ENCODE data around the gene ANKS1B. TPM values are rescaled to one million over a fixed set of nuclear protein-coding genes. Genes with fewer than 3 reads are reported as not detected.

Gene ANKS1B
- total and polyA plus RNA-seq, 3 experiments from 2014 or later = 0.39 to 0.60 TPM; not detected in 1

GRCh38 chr12:98709022-98709421, 1275.7 kb downstream of the ANKS1B start:
- H3K4me3 Mint-ChIP-seq = no peak overlapping the region
- ChIA-PET CTCF (no interaction called here), POLR2A (no interaction called here)
- no peaks in the 10 kb centered on the region for H3K9me3 Mint-ChIP-seq
- Histone ChIP-seq H3K36me3 (ENCODE audit: insufficient read depth, low read length) (peaks cover 4% of the 10 kb centered on the region), H3K27me3 (ENCODE audit: insufficient read depth, low read length, poor library complexity, severe bottlenecking) (no peaks in the 10 kb centered on the region), H3K4me3 (ENCODE audit: low read length) (no peak overlapping the region), H3K9me3 (ENCODE audit: low read length) (no peaks in the 10 kb centered on the region), H3K27ac (ENCODE audit: low read depth, low read length) (no peak overlapping the region), H3K4me1 (ENCODE audit: insufficient read depth, low read length) (no peaks in the 10 kb centered on the region)
- no peaks in the 10 kb centered on the region for H3K27me3 Mint-ChIP-seq
- no peak for DNase-seq
- peaks cover 0 to 2% (median 0%) of the 10 kb centered on the region in 3 donors for H3K4me1 Mint-ChIP-seq
- peak overlapping the region in 4 of 8 donors; percentile 22 to 63 (median 57) for H3K27ac Mint-ChIP-seq
- H3K36me3 Mint-ChIP-seq = peaks cover 0 to 69% (median 35%) of the 10 kb centered on the region in 3 donors

DNA sequence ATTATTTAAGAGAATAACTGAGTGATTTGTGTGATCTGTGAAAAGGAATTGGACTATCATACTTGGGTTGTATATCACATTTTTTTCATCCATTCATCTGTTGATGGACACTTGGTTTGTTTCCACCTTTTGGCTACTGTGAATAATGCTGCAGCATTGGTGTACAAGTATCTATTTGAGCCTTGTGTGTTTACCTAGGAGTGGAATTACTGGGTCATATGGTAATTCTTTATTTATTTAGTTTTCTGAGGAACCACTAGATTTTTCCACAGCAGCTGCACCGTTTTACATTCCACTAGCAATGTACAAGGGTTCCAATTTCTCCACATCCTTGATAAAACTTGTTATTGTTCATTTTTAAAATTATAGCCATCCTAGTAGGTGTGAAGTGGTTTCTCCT, 1283.6 kb downstream of the ANKS1B start:
- Mint-ChIP-seq H3K27ac (no peak overlapping the region), H3K4me1 (peaks cover 6 to 21% (median 7%) of the 10 kb centered on the region in 3 donors), H3K36me3 (peaks cover 0 to 63% (median 6%) of the 10 kb centered on the region in 3 donors), H3K9me3 (no peaks in the 10 kb centered on the region), H3K4me3 (no peak overlapping the region), H3K27me3 (no peaks in the 10 kb centered on the region)
- CTCF ChIA-PET = no interaction called here
- H3K36me3 ChIP-seq (ENCODE audit: insufficient read depth, low read length) = peaks cover 3% of the 10 kb centered on the region
- no peak for DNase-seq
- no peak overlapping the region for H3K4me3 ChIP-seq (ENCODE audit: low read length)
- POLR2A ChIA-PET = no interaction called here
- no peaks in the 10 kb centered on the region for H3K27me3 ChIP-seq (ENCODE audit: insufficient read depth, low read length, poor library complexity, severe bottlenecking)
- no peak overlapping the region for H3K27ac ChIP-seq (ENCODE audit: low read depth, low read length)
- no peaks in the 10 kb centered on the region for H3K9me3 ChIP-seq (ENCODE audit: low read length)
- no peaks in the 10 kb centered on the region for H3K4me1 ChIP-seq (ENCODE audit: insufficient read depth, low read length)

- no peak for DNase-seq
- Mint-ChIP-seq H3K27ac (peak overlapping the region in 1 of 8 donors; percentile 16), H3K4me1 (peaks cover 7 to 22% (median 13%) of the 10 kb centered on the region in 3 donors), H3K27me3 (no peaks in the 10 kb centered on the region), H3K4me3 (no peak overlapping the region), H3K9me3 (no peaks in the 10 kb centered on the region), H3K36me3 (peaks cover 0 to 69% (median 3%) of the 10 kb centered on the region in 3 donors)
- ChIA-PET POLR2A (no interaction called here), CTCF (no interaction called here)
- Histone ChIP-seq H3K27me3 (ENCODE audit: insufficient read depth, low read length, poor library complexity, severe bottlenecking) (no peaks in the 10 kb centered on the region), H3K27ac (ENCODE audit: low read depth, low read length) (no peak overlapping the region), H3K36me3 (ENCODE audit: insufficient read depth, low read length) (peaks cover 3% of the 10 kb centered on the region), H3K9me3 (ENCODE audit: low read length) (no peaks in the 10 kb centered on the region), H3K4me1 (ENCODE audit: insufficient read depth, low read length) (no peaks in the 10 kb centered on the region), H3K4me3 (ENCODE audit: low read length) (no peak overlapping the region)
Observed at GRCh38 chr12:98699586-98699985, 1285.2 kb downstream of the ANKS1B start.

DNA sequence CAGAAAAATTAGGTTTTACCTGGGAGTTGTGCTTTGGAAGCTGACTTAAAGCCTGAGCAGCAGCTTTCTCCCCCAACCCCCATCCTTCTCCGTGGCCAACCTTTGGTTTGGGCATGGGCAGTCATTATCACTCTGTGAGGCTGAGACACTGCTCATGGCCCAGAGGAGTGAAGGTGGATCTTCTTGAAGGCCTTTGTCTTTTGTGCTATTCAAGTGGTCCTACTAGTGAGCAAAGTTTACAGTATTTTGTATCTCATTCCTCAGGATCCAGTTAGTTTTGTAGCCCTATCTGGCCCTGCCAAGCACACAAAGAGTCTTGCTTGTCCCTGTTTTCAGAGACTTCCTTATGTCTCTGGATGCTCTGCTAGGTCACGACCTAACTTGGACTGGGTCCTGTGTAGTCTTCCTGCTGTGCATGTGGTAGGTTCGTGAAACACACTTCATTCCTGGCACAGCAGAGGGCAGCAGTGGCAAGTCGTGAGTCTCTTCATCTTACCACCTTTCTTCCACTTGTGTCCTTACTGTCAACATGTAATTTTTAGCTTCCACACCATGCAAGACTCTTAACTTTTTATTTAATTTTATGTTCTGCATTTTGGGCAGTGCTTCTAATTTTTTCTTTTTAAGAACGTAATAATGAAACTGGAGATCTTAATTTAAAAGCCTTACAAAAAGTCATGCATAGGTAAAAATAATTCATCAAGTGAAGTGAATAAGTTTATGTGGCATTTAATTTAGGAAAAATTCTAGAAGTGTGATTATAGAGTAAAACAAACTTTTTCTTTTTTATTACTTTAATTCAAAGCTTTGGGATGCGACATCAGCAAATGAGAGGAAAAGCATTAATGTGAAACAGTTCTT, 1285.9 kb downstream of the ANKS1B start:
- no peaks in the 10 kb centered on the region for H3K4me1 ChIP-seq (ENCODE audit: insufficient read depth, low read length)
- ChIA-PET POLR2A (no interaction called here), CTCF (no interaction called here)
- H3K4me3 ChIP-seq (ENCODE audit: low read length) = no peak overlapping the region
- H3K36me3 ChIP-seq (ENCODE audit: insufficient read depth, low read length) = peaks cover 3% of the 10 kb centered on the region
- Mint-ChIP-seq H3K36me3 (peaks cover 0 to 73% (median 3%) of the 10 kb centered on the region in 3 donors), H3K4me3 (no peak overlapping the region), H3K27ac (peak overlapping the region in 5 of 8 donors; percentile 43 to 82 (median 52)), H3K4me1 (peaks cover 13 to 29% (median 17%) of the 10 kb centered on the region in 3 donors), H3K9me3 (no peaks in the 10 kb centered on the region), H3K27me3 (no peaks in the 10 kb centered on the region)
- peak in 1 of 5 donors; percentile 14 for DNase-seq
- H3K27me3 ChIP-seq (ENCODE audit: insufficient read depth, low read length, poor library complexity, severe bottlenecking) = no peaks in the 10 kb centered on the region
- H3K9me3 ChIP-seq (ENCODE audit: low read length) = no peaks in the 10 kb centered on the region
- H3K27ac ChIP-seq (ENCODE audit: low read depth, low read length) = no peak overlapping the region

- DNase-seq = no peak
- H3K27me3 ChIP-seq (ENCODE audit: insufficient read depth, low read length, poor library complexity, severe bottlenecking) = no peaks in the 10 kb centered on the region
- no peak overlapping the region for H3K27ac ChIP-seq (ENCODE audit: low read depth, low read length)
- peaks cover 3% of the 10 kb centered on the region for H3K36me3 ChIP-seq (ENCODE audit: insufficient read depth, low read length)
- H3K4me3 ChIP-seq (ENCODE audit: low read length) = no peak overlapping the region
- H3K4me1 ChIP-seq (ENCODE audit: insufficient read depth, low read length) = no peaks in the 10 kb centered on the region
- Mint-ChIP-seq H3K4me1 (peaks cover 20 to 41% (median 27%) of the 10 kb centered on the region in 3 donors), H3K36me3 (peaks cover 0 to 80% (median 8%) of the 10 kb centered on the region in 3 donors), H3K9me3 (no peaks in the 10 kb centered on the region), H3K27ac (peak overlapping the region in 6 of 8 donors; percentile 1 to 78 (median 42)), H3K27me3 (no peaks in the 10 kb centered on the region), H3K4me3 (no peak overlapping the region)
- H3K9me3 ChIP-seq (ENCODE audit: low read length) = no peaks in the 10 kb centered on the region
- CTCF ChIA-PET = no interaction called here
- POLR2A ChIA-PET = no interaction called here
Observed at GRCh38 chr12:98697209-98697608, 1287.5 kb downstream of the ANKS1B start.

DNA sequence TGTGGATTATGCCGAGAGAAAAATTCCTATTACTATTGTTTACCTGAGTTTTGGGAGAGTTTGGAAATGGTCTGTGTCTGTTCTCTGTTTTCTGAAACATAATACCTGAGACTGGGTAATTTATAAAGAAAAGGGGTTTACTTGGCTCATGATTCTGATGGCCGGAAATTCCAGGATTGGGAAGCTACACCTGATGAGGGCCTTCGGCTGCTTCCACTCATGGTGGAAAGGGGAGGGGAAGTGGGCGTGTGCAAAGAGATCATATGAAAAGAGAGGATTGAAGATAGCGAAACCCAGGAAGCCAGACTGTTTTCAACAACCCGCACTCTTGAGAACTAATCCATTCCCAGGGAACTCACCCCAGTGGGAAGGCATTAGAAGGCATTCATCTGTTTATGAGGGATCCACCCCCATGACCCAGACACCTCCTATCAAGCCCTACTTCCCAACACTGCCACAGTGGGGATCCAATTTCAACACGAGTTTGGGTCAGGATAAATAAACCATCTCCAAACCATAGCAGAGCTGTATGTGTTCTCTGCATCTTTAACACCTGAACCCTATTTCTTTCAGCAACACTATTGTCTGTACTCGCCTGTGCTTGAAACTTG, 1288.6 kb downstream of the ANKS1B start:
- peaks cover 3% of the 10 kb centered on the region for H3K36me3 ChIP-seq (ENCODE audit: insufficient read depth, low read length)
- H3K27ac Mint-ChIP-seq = peak overlapping the region in 6 of 8 donors; percentile 29 to 62 (median 51)
- ChIA-PET POLR2A (no interaction called here), CTCF (no interaction called here)
- no peak for DNase-seq
- no peak overlapping the region for H3K27ac ChIP-seq (ENCODE audit: low read depth, low read length)
- H3K4me3 Mint-ChIP-seq = no peak overlapping the region
- peaks cover 2 to 81% (median 10%) of the 10 kb centered on the region in 3 donors for H3K36me3 Mint-ChIP-seq
- no peaks in the 10 kb centered on the region for H3K9me3 ChIP-seq (ENCODE audit: low read length)
- H3K27me3 ChIP-seq (ENCODE audit: insufficient read depth, low read length, poor library complexity, severe bottlenecking) = no peaks in the 10 kb centered on the region
- no peaks in the 10 kb centered on the region for H3K9me3 Mint-ChIP-seq
- H3K4me1 ChIP-seq (ENCODE audit: insufficient read depth, low read length) = no peaks in the 10 kb centered on the region
- peaks cover 27 to 48% (median 33%) of the 10 kb centered on the region in 3 donors for H3K4me1 Mint-ChIP-seq
- no peak overlapping the region for H3K4me3 ChIP-seq (ENCODE audit: low read length)
- H3K27me3 Mint-ChIP-seq = no peaks in the 10 kb centered on the region

DNA sequence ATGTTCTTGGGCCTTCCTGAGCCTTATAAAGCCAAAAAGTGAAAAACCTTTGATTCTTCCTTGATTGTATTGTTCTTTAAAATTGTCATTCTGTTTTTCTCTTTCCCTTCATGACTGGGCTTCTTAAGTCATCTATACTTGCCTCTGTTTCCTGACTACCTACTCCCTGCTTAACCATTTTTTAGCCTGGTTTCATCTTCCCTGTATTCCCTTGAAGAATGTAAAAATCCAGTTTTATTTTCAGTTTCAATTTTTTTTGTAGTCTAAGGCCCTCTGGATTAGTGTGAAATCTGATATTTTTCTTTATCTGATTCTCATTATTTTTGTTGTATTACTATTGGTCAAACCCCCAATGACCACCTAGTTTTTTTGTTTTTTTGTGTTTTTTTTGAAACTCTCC, 1293.4 kb downstream of the ANKS1B start:
- H3K4me3 Mint-ChIP-seq = no peak overlapping the region
- peaks cover 10 to 86% (median 28%) of the 10 kb centered on the region in 3 donors for H3K36me3 Mint-ChIP-seq
- H3K4me1 Mint-ChIP-seq = peaks cover 26 to 29% (median 29%) of the 10 kb centered on the region in 3 donors
- ChIA-PET CTCF (no interaction called here), POLR2A (no interaction called here)
- H3K27me3 Mint-ChIP-seq = no peaks in the 10 kb centered on the region
- Histone ChIP-seq H3K27me3 (ENCODE audit: insufficient read depth, low read length, poor library complexity, severe bottlenecking) (no peaks in the 10 kb centered on the region), H3K4me1 (ENCODE audit: insufficient read depth, low read length) (no peaks in the 10 kb centered on the region), H3K36me3 (ENCODE audit: insufficient read depth, low read length) (no peaks in the 10 kb centered on the region), H3K9me3 (ENCODE audit: low read length) (no peaks in the 10 kb centered on the region), H3K4me3 (ENCODE audit: low read length) (no peak overlapping the region), H3K27ac (ENCODE audit: low read depth, low read length) (no peak overlapping the region)
- H3K9me3 Mint-ChIP-seq = no peaks in the 10 kb centered on the region
- H3K27ac Mint-ChIP-seq = peak overlapping the region in 5 of 8 donors; percentile 28 to 62 (median 42)
- no peak for DNase-seq

- no peak for DNase-seq
- H3K27me3 Mint-ChIP-seq = no peaks in the 10 kb centered on the region
- H3K9me3 Mint-ChIP-seq = no peaks in the 10 kb centered on the region
- ChIA-PET POLR2A (no interaction called here), CTCF (no interaction called here)
- H3K27ac Mint-ChIP-seq = no peak overlapping the region
- peaks cover 7 to 11% (median 8%) of the 10 kb centered on the region in 3 donors for H3K4me1 Mint-ChIP-seq
- H3K4me3 Mint-ChIP-seq = no peak overlapping the region
- peaks cover 15 to 83% (median 38%) of the 10 kb centered on the region in 3 donors for H3K36me3 Mint-ChIP-seq
- no peak overlapping the region for H3K27ac ChIP-seq (ENCODE audit: low read depth, low read length)
- no peaks in the 10 kb centered on the region for H3K9me3 ChIP-seq (ENCODE audit: low read length)
- no peaks in the 10 kb centered on the region for H3K27me3 ChIP-seq (ENCODE audit: insufficient read depth, low read length, poor library complexity, severe bottlenecking)
- H3K36me3 ChIP-seq (ENCODE audit: insufficient read depth, low read length) = peaks cover 20% of the 10 kb centered on the region
- no peak overlapping the region for H3K4me3 ChIP-seq (ENCODE audit: low read length)
- H3K4me1 ChIP-seq (ENCODE audit: insufficient read depth, low read length) = no peaks in the 10 kb centered on the region
Observed at GRCh38 chr12:98686603-98687002, 1298.1 kb downstream of the ANKS1B start.
